GM10266 (cell line): ENCODE data around the gene LEKR1.
"Not testable (repeated sequence)": the region's sequence is repeated elsewhere in the genome, so short reads cannot be mapped to it uniquely, and the experiment has no call there.

Experiments
- DNase-seq: peaks from one replicate; pipeline ENCODE4 v3.0.0; 2012; ENCODE audit errors: extremely low spot score
- CTCF ChIP-seq: IDR thresholded peaks from 2 replicates; pipeline ENCODE4 v1.5.1; 2012; ENCODE audit warnings: mild to moderate bottlenecking, low read depth; ENCODE audit not compliant: control insufficient read depth, insufficient read depth; ENCODE audit errors: missing control alignments

The LEKR1 gene

GRCh38 chr3:156795890-156796481 is 30.2 kb upstream of the LEKR1 start:
- no peak for DNase-seq
- TF ChIP-seq CTCF = no peak

- no peak for TF ChIP-seq CTCF
- DNase-seq = no peak
These were observed 28.8 kb upstream of the LEKR1 start for GRCh38 chr3:156797368-156797767.

- not testable (repeated sequence) for DNase-seq
These were observed 25.9 kb upstream of the LEKR1 start for GRCh38 chr3:156800287-156800686.

GRCh38 chr3:156801746-156802145 is 24.4 kb upstream of the LEKR1 start:
- no peak for TF ChIP-seq CTCF
- DNase-seq = no peak

- DNase-seq = no peak
- TF ChIP-seq CTCF = no peak
These were observed 23.1 kb upstream of the LEKR1 start for GRCh38 chr3:156802821-156803606.

GRCh38 chr3:156803952-156804741 is 22.0 kb upstream of the LEKR1 start:
- no peak for TF ChIP-seq CTCF
- DNase-seq = no peak

GRCh38 chr3:156806698-156807097 is 19.5 kb upstream of the LEKR1 start:
- DNase-seq = no peak
- no peak for TF ChIP-seq CTCF
